NCI-H226 (cell line): ENCODE measurements around the gene H6PD.

Experiments
- DNase-seq: peaks from one replicate; pipeline ENCODE4 v3.0.0-alpha.2; 2015

H6PD gene

GRCh38 chr1:9211291-9211811 is 23.2 kb upstream of the H6PD start:
- DNase-seq = peak; percentile 52

- DNase-seq = no peak
Measured at GRCh38 chr1:9212735-9213134, 21.8 kb upstream of the H6PD start.

- no peak for DNase-seq
Measured at GRCh38 chr1:9213956-9214355, 20.6 kb upstream of the H6PD start.

DNA sequence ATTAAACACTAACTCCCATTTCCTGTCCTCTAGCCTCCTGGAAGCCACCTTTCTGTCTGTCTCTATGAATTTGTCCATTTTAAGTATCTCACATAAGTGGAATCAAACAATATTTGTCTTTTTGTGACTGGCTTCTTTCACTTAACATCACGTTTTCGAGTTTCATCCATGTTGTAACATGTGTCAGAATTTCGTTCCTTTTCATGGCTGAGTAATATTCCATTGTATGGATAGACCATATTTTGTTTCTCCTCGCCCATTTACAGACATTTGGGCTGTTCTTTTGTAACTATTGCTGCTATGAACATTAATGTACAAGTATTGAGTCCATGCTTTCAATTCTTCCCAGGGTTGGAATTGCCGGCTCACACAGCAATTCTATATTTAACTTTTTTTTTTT is 15.7 kb upstream of the H6PD start:
- no peak for DNase-seq

GRCh38 chr1:9222846-9223625 is 11.5 kb upstream of the H6PD start:
- DNase-seq = no peak

- no peak for DNase-seq
Measured at GRCh38 chr1:9224664-9225410, 9.7 kb upstream of the H6PD start.

DNA sequence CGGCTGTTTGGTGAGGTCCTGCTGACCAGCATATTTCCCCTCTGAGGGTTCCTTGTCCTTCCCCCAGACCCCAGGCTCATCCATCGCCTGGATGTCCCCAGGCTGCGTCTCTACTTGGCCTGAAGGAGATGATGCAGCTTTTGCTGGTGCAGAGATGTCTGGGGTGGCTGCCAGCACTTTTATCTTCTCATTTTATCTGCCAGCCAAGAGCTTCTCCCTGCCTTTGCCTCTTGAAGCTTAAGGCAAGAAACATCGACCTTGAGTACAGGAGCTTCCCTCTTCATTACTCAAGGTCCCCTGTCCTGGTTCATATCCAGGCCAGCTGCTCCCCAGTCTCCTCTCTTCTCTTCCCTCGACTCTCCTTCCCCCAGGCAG is 9.2 kb upstream of the H6PD start:
- DNase-seq = no peak

DNA sequence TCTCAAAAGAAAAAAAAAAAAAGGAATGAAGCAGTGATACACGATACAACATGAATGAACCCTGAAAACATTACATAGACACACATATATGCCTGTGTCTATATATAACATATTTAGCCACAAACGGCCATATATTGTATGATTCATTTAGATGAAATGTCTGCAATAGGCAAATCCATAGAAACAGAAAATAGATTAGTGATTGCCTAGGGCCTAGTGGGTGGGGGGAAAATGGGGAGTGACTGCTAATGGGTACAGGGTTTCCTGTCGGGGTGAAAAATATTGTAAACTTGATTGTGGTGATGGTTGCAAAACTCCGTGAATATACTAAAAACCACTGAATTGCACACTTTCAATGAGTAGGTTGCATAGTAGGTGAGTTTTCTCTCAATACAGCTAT is 6.0 kb upstream of the H6PD start:
- no peak for DNase-seq

- DNase-seq = no peak
Measured at GRCh38 chr1:9229549-9229948, 5.0 kb upstream of the H6PD start.

- peak; percentile 25 for DNase-seq
Measured at GRCh38 chr1:9230869-9231533, 3.6 kb upstream of the H6PD start.

DNA sequence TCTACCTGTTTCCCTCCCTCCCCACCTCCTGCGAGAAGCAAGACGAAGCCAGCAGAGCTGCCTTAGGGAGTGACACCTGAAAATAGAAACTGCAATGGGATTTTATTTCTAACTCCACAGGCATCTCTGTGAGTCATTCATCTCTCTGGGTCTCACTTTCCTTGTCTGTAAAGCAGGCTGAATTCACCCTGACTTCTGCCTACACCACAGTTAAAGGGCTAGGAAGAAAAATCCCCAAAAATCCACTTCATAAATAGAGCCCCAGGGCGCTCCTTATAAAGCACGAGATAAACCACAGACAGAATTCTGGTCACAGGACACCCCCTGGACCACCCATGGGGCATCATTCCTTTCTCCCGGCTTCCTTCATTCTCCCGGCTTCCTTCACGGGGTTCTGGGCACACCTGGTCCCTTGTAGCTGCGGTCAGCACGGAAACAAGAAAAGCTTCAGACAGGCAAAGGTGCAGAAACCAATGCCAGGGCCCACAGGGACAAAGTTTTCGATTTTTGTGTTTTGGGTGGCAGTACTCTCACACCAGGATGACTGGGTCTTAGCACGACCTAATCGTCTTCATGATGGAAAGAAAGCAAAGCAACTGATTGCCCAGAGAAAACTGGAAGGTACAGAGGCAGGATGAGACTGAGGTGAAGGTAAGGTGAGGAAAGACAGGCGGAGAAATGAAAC is 2.8 kb upstream of the H6PD start:
- peak; percentile 55 for DNase-seq

DNA sequence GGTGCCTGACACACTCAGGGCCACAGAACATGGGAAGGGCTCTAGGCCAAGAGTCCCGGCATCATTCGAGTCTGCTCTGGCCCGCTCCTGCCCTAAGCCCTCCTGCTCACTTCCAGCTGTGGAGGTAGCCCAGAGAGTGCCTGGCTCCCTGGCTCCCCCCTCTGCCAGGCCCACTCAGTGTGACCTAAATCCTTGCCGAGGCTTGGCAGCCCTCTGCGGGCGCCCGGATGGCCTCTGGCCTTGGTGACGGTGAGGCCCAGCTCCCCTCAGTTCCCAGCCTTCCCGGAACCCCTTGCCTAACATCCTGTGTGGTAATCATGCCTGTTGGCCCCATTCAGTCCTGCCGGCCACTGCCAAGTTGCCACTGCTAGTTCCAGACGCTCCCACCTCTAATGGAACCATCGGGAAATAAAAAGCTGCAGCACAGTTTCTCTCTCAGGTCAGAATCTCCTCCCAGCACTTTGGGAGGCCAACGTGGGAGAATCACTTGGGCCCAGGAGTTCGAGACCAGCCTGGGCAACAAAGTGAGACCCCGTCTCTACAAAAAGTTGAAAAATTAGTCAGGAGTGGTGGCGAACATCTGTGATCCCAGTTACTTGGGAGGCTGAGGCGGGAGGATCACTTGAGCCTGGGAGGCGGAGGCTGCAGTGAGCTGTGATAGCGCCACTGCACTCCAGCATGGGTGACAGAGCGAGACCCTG is 1.2 kb upstream of the H6PD start:
- peak; percentile 5 for DNase-seq

GRCh38 chr1:9233942-9234222 is 692 bp upstream of the H6PD start:
- no peak for DNase-seq

DNA sequence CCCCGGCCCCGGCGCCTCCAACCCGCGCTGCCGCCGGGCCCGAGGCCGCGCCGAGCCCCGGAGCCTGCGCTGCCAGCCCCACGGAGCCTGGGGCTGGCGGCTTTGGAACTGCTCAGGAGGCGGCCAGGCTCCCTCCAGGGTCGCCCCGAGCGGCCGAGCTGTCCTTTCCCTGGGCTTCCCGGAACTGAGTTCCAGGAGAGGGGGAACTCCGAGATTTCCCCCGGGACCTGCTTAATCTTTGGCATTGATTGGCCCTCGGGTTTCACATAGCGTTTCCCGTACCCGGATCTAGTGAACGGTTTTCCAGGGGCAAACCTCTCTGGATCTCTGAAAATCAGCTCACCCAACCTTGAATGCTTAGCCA is 504 bp downstream of the H6PD start:
- peak; percentile 52 for DNase-seq

DNA sequence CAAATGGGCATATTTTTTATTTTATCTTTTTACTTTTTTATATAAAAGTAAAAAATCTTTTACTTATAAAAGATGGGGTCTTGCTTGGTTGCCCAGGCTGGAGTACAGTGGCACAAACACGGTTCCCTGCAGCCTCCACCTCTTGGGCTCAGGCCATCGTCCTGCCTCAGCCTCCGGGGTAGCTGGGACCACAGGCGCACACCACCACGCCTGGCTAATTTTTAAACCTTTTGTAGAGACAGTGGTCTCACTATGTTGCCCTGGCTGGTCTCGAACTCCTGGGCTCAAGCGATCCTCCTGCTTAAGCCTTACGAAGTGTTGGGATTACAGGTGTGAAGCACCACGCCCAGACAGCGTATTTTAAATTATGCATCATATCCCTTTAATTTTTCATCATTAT is 986 bp downstream of the H6PD start:
- DNase-seq = no peak

GRCh38 chr1:9238134-9238533 is 3.6 kb downstream of the H6PD start:
- DNase-seq = no peak

- no peak for DNase-seq
Measured at GRCh38 chr1:9238550-9238949, 4.0 kb downstream of the H6PD start.

- DNase-seq = peak; percentile 10
Measured at GRCh38 chr1:9239622-9240401, 5.2 kb downstream of the H6PD start.

- no peak for DNase-seq
Measured at GRCh38 chr1:9240914-9241820, 6.6 kb downstream of the H6PD start.

DNA sequence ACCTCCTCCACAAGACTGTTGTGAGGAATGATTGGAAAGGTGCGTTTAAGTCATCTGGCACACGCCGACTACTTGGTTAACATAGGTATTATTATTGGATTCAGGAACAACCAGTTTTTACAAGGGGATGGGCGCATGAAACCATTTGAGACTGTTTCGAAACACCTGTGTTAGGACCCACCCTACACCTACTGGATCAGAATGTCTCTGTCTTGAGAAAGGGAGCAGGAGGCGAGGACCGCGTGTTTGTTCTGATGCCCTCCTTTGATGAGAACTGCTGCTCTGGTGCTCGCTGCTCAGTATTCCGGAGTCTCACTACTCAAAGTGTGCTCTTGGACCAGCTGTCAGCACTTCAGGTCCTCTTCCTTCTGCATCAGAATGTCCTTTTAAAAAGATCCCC is 7.3 kb downstream of the H6PD start:
- DNase-seq = no peak
